Fibroblast of the aortic adventitia (primary cell): ENCODE results near the gene PAX5. TPM values are rescaled to one million over a fixed set of nuclear protein-coding genes. Genes with fewer than 3 reads are reported as not detected.

Experiments
- DNase-seq: peaks from one replicate; pipeline ENCODE4 v3.0.0-alpha.2; 2010; ENCODE audit warnings: low read depth
- H3K4me3 ChIP-seq: 2 replicates; pipeline ENCODE4 v1.5.1; 2011; ENCODE audit warnings: low read depth, mild to moderate bottlenecking, control low read depth, low read length, moderate library complexity
- CTCF ChIP-seq: IDR thresholded peaks from 2 replicates; pipeline ENCODE4 v1.5.1; 2011; ENCODE audit warnings: mild to moderate bottlenecking, low read length, control low read depth, inconsistent platforms; ENCODE audit not compliant: insufficient read depth
- total RNA-seq: library from RNA; depleted of rRNA; stranded (reverse); fragments of >200 nt; gene quantifications from 2 replicates; pipeline ENCODE4 v1.2.3, GENCODE V29; 2012; ENCODE audit warnings: low replicate concordance

The PAX5 gene
- total RNA-seq, 1 donor = not detected

GRCh38 chr9:36976371-36977030 lies 57.6 kb downstream of the PAX5 start:
- no peak overlapping the region for H3K4me3 ChIP-seq
- no peak for DNase-seq
- TF ChIP-seq CTCF = no peak

DNA sequence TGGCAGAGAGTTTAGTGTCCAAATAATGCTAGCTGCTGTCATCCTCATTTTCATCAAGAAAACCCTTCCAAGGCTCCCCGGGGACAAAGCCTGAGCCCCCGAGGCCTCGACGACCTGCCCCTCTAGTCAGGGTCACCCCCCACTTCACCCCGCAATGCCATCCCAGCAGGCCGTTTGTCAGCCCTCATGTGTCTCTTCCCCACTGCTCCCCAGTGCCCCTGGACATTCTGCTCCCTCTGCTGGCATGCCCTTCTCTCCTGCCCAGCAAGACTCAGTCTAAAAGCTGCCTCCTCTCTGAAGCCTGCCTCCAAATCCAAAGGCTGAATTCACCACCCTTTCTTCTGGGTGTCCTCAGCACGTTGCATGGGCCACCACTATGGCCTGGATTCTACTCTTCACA lies 59.3 kb downstream of the PAX5 start:
- TF ChIP-seq CTCF = no peak
- DNase-seq = no peak
- no peak overlapping the region for H3K4me3 ChIP-seq

DNA sequence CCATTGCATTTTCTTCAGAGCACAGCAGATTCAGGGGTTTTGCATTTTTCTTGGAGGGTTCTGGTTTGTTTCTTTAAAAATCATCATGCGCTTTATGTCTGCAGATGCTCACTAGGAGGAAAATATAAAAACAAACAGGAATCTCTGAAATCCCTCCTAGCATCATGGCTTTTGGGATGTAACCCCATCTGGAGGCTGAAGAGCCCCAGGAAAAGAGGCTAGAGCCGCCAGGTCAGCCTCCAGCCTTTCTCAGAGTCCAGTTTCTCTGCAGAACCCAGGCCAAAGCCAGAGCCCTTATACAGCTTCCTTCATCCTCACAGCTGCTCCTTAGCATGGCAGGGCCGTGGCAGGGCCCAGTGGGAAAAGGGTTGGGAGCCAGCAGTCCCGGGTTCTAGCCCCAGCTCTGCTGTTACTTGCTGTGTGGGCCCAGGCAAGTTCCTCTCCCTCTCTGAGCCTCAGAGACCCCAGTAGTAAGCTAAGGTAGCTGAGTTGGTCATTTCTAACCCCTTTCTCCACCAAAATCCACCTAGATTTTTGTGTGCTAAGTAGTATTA lies 62.1 kb downstream of the PAX5 start:
- H3K4me3 ChIP-seq = no peak overlapping the region
- no peak for DNase-seq
- TF ChIP-seq CTCF = no peak

- TF ChIP-seq CTCF = no peak
- DNase-seq = no peak
Measured at GRCh38 chr9:36970007-36970888, 63.8 kb downstream of the PAX5 start.

GRCh38 chr9:36969216-36969771 lies 64.8 kb downstream of the PAX5 start:
- DNase-seq = no peak
- H3K4me3 ChIP-seq = no peak overlapping the region
- no peak for TF ChIP-seq CTCF

More at GRCh38 chr9:36970007-36970888, 63.8 kb downstream of the PAX5 start:
- H3K4me3 ChIP-seq = no peak overlapping the region

GRCh38 chr9:36968574-36969215 lies 65.4 kb downstream of the PAX5 start:
- no peak overlapping the region for H3K4me3 ChIP-seq
- no peak for DNase-seq
- TF ChIP-seq CTCF = no peak
